SK-MEL-5 (cell line): ENCODE data around the gene MEIOB. TPM values are rescaled to one million over a fixed set of nuclear protein-coding genes. Genes with fewer than 3 reads are reported as not detected.
"Not testable (repeated sequence)": the region's sequence is repeated elsewhere in the genome, so short reads cannot be mapped to it uniquely, and the experiment has no call there.

ENCODE experiments used
- DNase-seq: peaks from one replicate; pipeline ENCODE4 v3.0.0-alpha.2; 2016; ENCODE audit warnings: low read depth, low spot score
- in situ Hi-C: cut with HindIII; loops from 2 replicates; pipeline ENCODE4 v1.10.0; 2016; ENCODE audit warnings: low sequenced_read_pairs, high pct_unique_total_duplicates, low pct_unique_long_range_greater_than_20kb
- polyA plus RNA-seq, 2 experiments: library from polyadenylated mRNA; depleted of rRNA; stranded (reverse); fragments of >200 nt; gene quantifications; 2 replicates each; pipeline ENCODE4 v1.2.3, GENCODE V29; 2015
- total RNA-seq: library from RNA; depleted of rRNA; stranded (reverse); fragments of >200 nt; shearing (Covaris generic); gene quantifications from 2 replicates; pipeline ENCODE4 v1.2.3, GENCODE V29; 2014; rRNA removed

Gene MEIOB
- 0.48 TPM in 1 of 2 replicates, not detected in the other for total RNA-seq
- polyA plus RNA-seq (2015; cell fraction: cytosol; rRNA removed), result not detected in 2 replicates
- 0.11 TPM in 1 of 2 replicates, not detected in the other for polyA plus RNA-seq (2015; cell fraction: nucleus; rRNA removed)

- in situ Hi-C loops, result no loop called here
- DNase-seq, result no peak
These were observed at the start of gene MEIOB for GRCh38 chr16:1871974-1872635. Gene MEIOB, minus strand, starts transcription at chr16:1872164. Its CDS starts 3,989 bp downstream, at chr16:1868175.

GRCh38 chr16:1920727-1921171 is 48.8 kb upstream of the MEIOB start:
- peak; percentile 28 for DNase-seq
- in situ Hi-C loops, result no loop called here

GRCh38 chr16:1920122-1920521 is 48.2 kb upstream of the MEIOB start:
- in situ Hi-C loops, DNase-seq: not testable (repeated sequence)

- DNase-seq, result no peak
- in situ Hi-C loops, result no loop called here
These were observed 47.5 kb upstream of the MEIOB start for GRCh38 chr16:1919327-1919998.

- no peak for DNase-seq
- in situ Hi-C loops, result no loop called here
These were observed 46.7 kb upstream of the MEIOB start, which contains the start of gene HS3ST6 for GRCh38 chr16:1918351-1919326. Gene HS3ST6, minus strand, starts transcription at chr16:1918415. Its CDS starts 92 bp downstream, at chr16:1918323.

GRCh38 chr16:1917665-1918350 is 45.8 kb upstream of the MEIOB start:
- in situ Hi-C loops, result no loop called here
- no peak for DNase-seq

- in situ Hi-C loops, result no loop called here
These were observed 45.2 kb upstream of the MEIOB start for GRCh38 chr16:1917056-1917664.

GRCh38 chr16:1916640-1916990 is 44.7 kb upstream of the MEIOB start:
- in situ Hi-C loops, result no loop called here
- no peak for DNase-seq

More at GRCh38 chr16:1917056-1917664, 45.2 kb upstream of the MEIOB start:
- no peak for DNase-seq

GRCh38 chr16:1915732-1916639 is 44.0 kb upstream of the MEIOB start:
- in situ Hi-C loops, result no loop called here
- no peak for DNase-seq

- in situ Hi-C loops, result no loop called here
- no peak for DNase-seq
These were observed 43.0 kb upstream of the MEIOB start for GRCh38 chr16:1914988-1915387.

GRCh38 chr16:1914084-1914608 is 42.2 kb upstream of the MEIOB start:
- in situ Hi-C loops, result no loop called here
- no peak for DNase-seq

- DNase-seq, result no peak
- in situ Hi-C loops, result no loop called here
These were observed 41.5 kb upstream of the MEIOB start for GRCh38 chr16:1913327-1914083.

GRCh38 chr16:1912215-1912543 is 40.2 kb upstream of the MEIOB start:
- DNase-seq, result no peak
- in situ Hi-C loops, result no loop called here

GRCh38 chr16:1911467-1912214 is 39.7 kb upstream of the MEIOB start:
- in situ Hi-C loops, result no loop called here
- DNase-seq, result no peak
